ENCODE results near the gene CYP27A1.

DNA sequence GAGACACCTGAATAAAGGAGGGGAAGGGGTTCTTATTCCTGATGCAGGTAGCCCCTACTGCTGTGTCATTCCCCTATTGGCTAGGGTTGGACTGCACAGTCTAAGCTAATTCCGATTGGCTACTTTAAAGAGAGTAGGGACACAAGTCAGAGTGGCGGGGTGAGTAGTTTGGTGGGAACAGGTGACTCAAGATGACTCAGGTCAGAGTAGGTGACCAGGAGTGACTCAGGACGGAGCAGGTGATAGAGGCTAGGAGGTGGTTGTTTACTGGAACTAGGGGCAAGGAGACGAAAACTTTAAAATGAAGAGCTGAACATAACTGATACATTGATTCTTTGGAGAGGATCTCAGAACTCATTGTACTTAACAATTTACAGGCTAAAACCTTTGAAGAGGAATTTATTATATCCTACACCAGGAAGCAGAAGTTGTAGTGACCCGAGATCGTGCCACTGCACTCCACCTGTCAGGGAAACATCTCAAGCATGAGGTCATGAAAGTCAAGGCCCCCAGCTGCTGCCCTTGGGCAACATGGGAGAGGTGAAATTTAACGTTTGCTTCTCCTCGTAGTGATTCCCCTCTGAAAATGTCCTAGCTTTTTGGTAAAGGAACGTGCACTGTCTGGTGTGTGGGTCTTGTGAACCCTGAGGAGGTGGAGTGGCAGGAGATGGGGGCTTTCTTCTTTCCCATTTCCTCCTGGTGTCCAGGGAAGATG, 4.5 kb upstream of the CYP27A1 start:
- TF ChIP-seq CTCF (IDR thresholded peaks at IDR 0.05): no peak
- TF ChIP-seq POLR2A (IDR thresholded peaks at IDR 0.05): no peak
